ENCODE measurements around the gene CA5A.
"Not testable (repeated sequence)": the region's sequence is repeated elsewhere in the genome, so short reads cannot be mapped to it uniquely, and the experiment has no call there.

- not testable (repeated sequence) for TF ChIP-seq PREB (CRISPR knock-in tag; IDR thresholded peaks at IDR 0.05); ZNF530 (CRISPR knock-in tag; IDR thresholded peaks at IDR 0.05; ENCODE audit: low read depth); SETDB1 (CRISPR knock-in tag; IDR thresholded peaks at IDR 0.05; ENCODE audit: borderline replicate concordance); ZSCAN22 (CRISPR knock-in tag; IDR thresholded peaks at IDR 0.05); GABPA (IDR thresholded peaks at IDR 0.05; ENCODE audit: low read depth, low read length); GABPA (CRISPR knock-in tag; IDR thresholded peaks at IDR 0.05; ENCODE audit: low read depth); POLR2A (IDR thresholded peaks at IDR 0.05; ENCODE audit: insufficient read depth in 1 of 2, low read depth in 2 of 2, low read length in 2 of 2); CENPT (CRISPR knock-in tag; IDR thresholded peaks at IDR 0.05; ENCODE audit: low read depth); MAFF (IDR thresholded peaks at IDR 0.05; ENCODE audit: low read depth, low read length); FOXP4 (CRISPR knock-in tag; IDR thresholded peaks at IDR 0.05); FOXP1 (IDR thresholded peaks at IDR 0.05); FOXP1 (CRISPR knock-in tag; IDR thresholded peaks at IDR 0.05); RARA (CRISPR knock-in tag; IDR thresholded peaks at IDR 0.05); ZNF382 (CRISPR knock-in tag; IDR thresholded peaks at IDR 0.05; ENCODE audit: borderline replicate concordance); ZNF639 (CRISPR knock-in tag; conservative IDR thresholded peaks at IDR 0.05)
These were observed 1.4 kb downstream of the CA5A start for GRCh38 chr16:87934752-87935425.
